ENCODE data around the gene IMPDH1. TPM values are rescaled to one million over a fixed set of nuclear protein-coding genes. Genes with fewer than 3 reads are reported as not detected.

Gene IMPDH1
- total RNA-seq (2021; ENCODE audit: unreplicated experiment), result 114 TPM
- 176 TPM for polyA plus RNA-seq (2012; ENCODE audit: insufficient read length)
- percentile 63 among the genes with signal in this experiment for Bru-seq, nascent RNA
- percentile 64 among the genes with signal in this experiment for BruChase-seq, experiment 1, labeled RNA remaining after a 2-hour chase
- BruChase-seq, experiment 2, labeled RNA remaining after a 6-hour chase, result percentile 72 among the genes with signal in this experiment
- long read RNA-seq, transcript IMPDH1-202 (15 exons, 2,479 nt), result major isoform, 103 of 347 reads
- long read RNA-seq, transcript IMPDH1-214 (13 exons, 2,283 nt), result minor isoform, 12 of 347 reads
- long read RNA-seq, partial matches to known transcripts, result 98 of 347 reads
- long read RNA-seq, other reads (novel, unspliced or antisense), result 130 of 347 reads

- DNase-seq (ENCODE audit: low read depth, low spot score) (peak; percentile 63), ATAC-seq (peak; percentile 91)
- BruUV-seq (replicated peaks), result no TSS peak
- Histone ChIP-seq H3K27me3 (ENCODE audit: control insufficient read depth, insufficient read depth, low read length) (no peaks in the 10 kb centered on the region), H3K4me1 (ENCODE audit: control insufficient read depth, insufficient read depth, low read length) (peaks cover 27% of the 10 kb centered on the region), H3K9me3 (ENCODE audit: control insufficient read depth, insufficient read depth, low read depth, low read length) (no peaks in the 10 kb centered on the region), H3K27ac (ENCODE audit: low read length) (peak within 1 kb of the TSS; percentile 85), H3K4me3 (ENCODE audit: low read depth in 2 of 2, low read length in 2 of 2) (peak within 1 kb of the TSS; percentile 82 to 86), H3K36me3 (ENCODE audit: control insufficient read depth, insufficient read depth, low read length) (no peaks in the 10 kb centered on the region; the same call in 1 of the 2 replicates)
- in situ Hi-C loops (cut with HindIII; ENCODE audit: low pct_unique_long_range_greater_than_20kb, low sequenced_read_pairs), result no loop called here
- ChIA-PET POLR2A (interaction anchor here (0.6 kb wide), 2 partner anchors 14 to 67 kb away, joined by 4 read pairs; partner anchors contain the start of gene METTL2B), CTCF (interaction anchor here (0.6 to 1.0 kb wide), 3 partner anchors 11 to 50 kb away, joined by 3 to 5 read pairs (median 5); no protein-coding TSS in a partner anchor)
- TF ChIP-seq SIN3A (IDR thresholded peaks at IDR 0.05; ENCODE audit: borderline replicate concordance, insufficient read depth, low read depth, low read length) (peak; percentile 56; the same call in 1 of the 2 replicates), POLR2AphosphoS5 (IDR thresholded peaks at IDR 0.05; ENCODE audit: low read depth, low read length) (peak; percentile 49; the same call in 1 of the 2 replicates), TCF7L2 (IDR thresholded peaks at IDR 0.05; ENCODE audit: low read depth, low read length) (no peak)
- intact Hi-C loops (cut with micrococcal nuclease; ENCODE audit: unreplicated experiment), result no loop called here
Observed at GRCh38 chr7:128409596-128410450, at the start of gene IMPDH1. Gene IMPDH1, minus strand, starts transcription at chr7:128409982. Its CDS starts 81 bp downstream, at chr7:128409901.

- Histone ChIP-seq H3K4me1 (ENCODE audit: control insufficient read depth, insufficient read depth, low read length) (peaks cover 45% of the 10 kb centered on the region), H3K27me3 (ENCODE audit: control insufficient read depth, insufficient read depth, low read length) (no peaks in the 10 kb centered on the region), H3K27ac (ENCODE audit: low read length) (peak overlapping the region; percentile 93), H3K36me3 (ENCODE audit: control insufficient read depth, insufficient read depth, low read length) (0 out of 2 replicates have a peak, but pooled peaks cover 7% of the 10 kb centered on the region), H3K4me3 (ENCODE audit: low read depth in 2 of 2, low read length in 2 of 2) (peak overlapping the region in 1 of 2 experiments; percentile 70; a peak in 2 of 4 replicates), H3K9me3 (ENCODE audit: control insufficient read depth, insufficient read depth, low read depth, low read length) (no peaks in the 10 kb centered on the region)
- CTCF ChIA-PET, result interaction anchor here (0.6 to 4.2 kb wide), 6 partner anchors 18 to 625 kb away, joined by 3 to 133 read pairs (median 7); partner anchors contain the start of gene IMPDH1
- intact Hi-C loops (cut with micrococcal nuclease; ENCODE audit: unreplicated experiment), result loop anchor here (1.0 to 2.0 kb wide), 2 partner anchors 25 to 32 kb away; no protein-coding TSS in a partner anchor
- DNase-seq (ENCODE audit: low read depth, low spot score) (no peak), ATAC-seq (peak; percentile 64)
- no TSS peak for BruUV-seq (replicated peaks)
- POLR2A ChIA-PET, result interaction anchor here (0.6 kb wide), 2 partner anchors 19 to 24 kb away, joined by 3 to 5 read pairs; no protein-coding TSS in a partner anchor
- in situ Hi-C loops (cut with HindIII; ENCODE audit: low pct_unique_long_range_greater_than_20kb, low sequenced_read_pairs), result no loop called here
- no peak for TF ChIP-seq SIN3A (IDR thresholded peaks at IDR 0.05; ENCODE audit: borderline replicate concordance, insufficient read depth, low read depth, low read length)
- TF ChIP-seq TCF7L2 (IDR thresholded peaks at IDR 0.05; ENCODE audit: low read depth, low read length), result no peak
- peak; percentile 86 for TF ChIP-seq CTCF (IDR thresholded peaks at IDR 0.05)
- TF ChIP-seq POLR2AphosphoS5 (IDR thresholded peaks at IDR 0.05; ENCODE audit: low read depth, low read length), result no peak
- no peak for TF ChIP-seq REST (IDR thresholded peaks at IDR 0.05; ENCODE audit: insufficient read depth in 1 of 2, low read depth in 2 of 2, low read length in 1 of 2)
Observed at GRCh38 chr7:128459394-128459878, 49.7 kb upstream of the IMPDH1 start.

Data from Panc1 (cell line).